ENCODE results near the gene SSRP1. TPM values are rescaled to one million over a fixed set of nuclear protein-coding genes. Genes with fewer than 3 reads are reported as not detected.
"Not testable (repeated sequence)": the region's sequence is repeated elsewhere in the genome, so short reads cannot be mapped to it uniquely, and the experiment has no call there.

The SSRP1 gene
- total RNA-seq, 4 donors from 2014 or later: 76.6 to 155 (median 137) TPM

- TF ChIP-seq CTCF (IDR thresholded peaks at IDR 0.05 in 4 of 5, conservative IDR thresholded peaks at IDR 0.05 in 1 of 5): no peak
- TF ChIP-seq POLR2A (IDR thresholded peaks at IDR 0.05): no peak
- intact Hi-C loops (cut with DNase I; ENCODE audit: low total_unique reads): no loop called here
- no peak overlapping the region for H3K4me3 ChIP-seq
- no peak for DNase-seq
- H3K27me3 ChIP-seq: no peaks in the 10 kb centered on the region
- H3K9me3 ChIP-seq: no peaks in the 10 kb centered on the region
- in situ Hi-C loops (cut with MboI; ENCODE audit: low sequenced_read_pairs in 4 of 4): loop anchor here in 2 of 4 donors (25.0 kb wide), 2 partner anchors 256 to 531 kb away; no protein-coding TSS in a partner anchor
- no peaks in the 10 kb centered on the region for H3K4me1 ChIP-seq
- ATAC-seq: no peak
- H3K36me3 ChIP-seq: no peaks in the 10 kb centered on the region
- no peak overlapping the region for H3K27ac ChIP-seq
Observed at GRCh38 chr11:57368106-57368844, 32.6 kb upstream of the SSRP1 start.

GRCh38 chr11:57364851-57365660 is 29.4 kb upstream of the SSRP1 start:
- in situ Hi-C loops (cut with MboI; ENCODE audit: low sequenced_read_pairs in 4 of 4): loop anchor here in 2 of 4 donors (25.0 kb wide), 2 partner anchors 253 to 528 kb away; no protein-coding TSS in a partner anchor
- Histone ChIP-seq H3K4me1 (peaks cover 0 to 3% of the 10 kb centered on the region in 2 donors), H3K36me3 (no peaks in the 10 kb centered on the region), H3K27ac (no peak overlapping the region), H3K27me3 (no peaks in the 10 kb centered on the region), H3K4me3 (no peak overlapping the region), H3K9me3 (no peaks in the 10 kb centered on the region)
- DNase-seq (no peak), ATAC-seq (no peak)
- intact Hi-C loops (cut with DNase I; ENCODE audit: low total_unique reads): no loop called here
- TF ChIP-seq POLR2A (IDR thresholded peaks at IDR 0.05) (no peak), CTCF (IDR thresholded peaks at IDR 0.05 in 4 of 5, conservative IDR thresholded peaks at IDR 0.05 in 1 of 5) (no peak)

GRCh38 chr11:57363131-57364080 is 27.7 kb upstream of the SSRP1 start:
- ATAC-seq: no peak
- no peaks in the 10 kb centered on the region for H3K27me3 ChIP-seq
- intact Hi-C loops (cut with DNase I; ENCODE audit: low total_unique reads): no loop called here
- H3K27ac ChIP-seq: no peak overlapping the region
- in situ Hi-C loops (cut with MboI; ENCODE audit: low sequenced_read_pairs in 4 of 4): loop anchor here in 2 of 4 donors (25.0 kb wide), 2 partner anchors 251 to 526 kb away; no protein-coding TSS in a partner anchor
- H3K4me3 ChIP-seq: no peak overlapping the region
- no peak for DNase-seq
- peaks cover 3 to 11% of the 10 kb centered on the region in 2 donors for H3K4me1 ChIP-seq
- TF ChIP-seq CTCF (IDR thresholded peaks at IDR 0.05 in 4 of 5, conservative IDR thresholded peaks at IDR 0.05 in 1 of 5): no peak
- no peak for TF ChIP-seq POLR2A (IDR thresholded peaks at IDR 0.05)
- no peaks in the 10 kb centered on the region for H3K9me3 ChIP-seq
- H3K36me3 ChIP-seq: no peaks in the 10 kb centered on the region

- ATAC-seq: no peak
- intact Hi-C loops (cut with DNase I; ENCODE audit: low total_unique reads) (no loop called here), in situ Hi-C loops (cut with MboI; ENCODE audit: low sequenced_read_pairs in 4 of 4) (loop anchor here in 2 of 4 donors (25.0 kb wide), 2 partner anchors 250 to 525 kb away; no protein-coding TSS in a partner anchor)
Observed at GRCh38 chr11:57361926-57362325, 26.2 kb upstream of the SSRP1 start.

GRCh38 chr11:57361420-57361819 is 25.7 kb upstream of the SSRP1 start:
- H3K9me3 ChIP-seq; ATAC-seq; H3K27me3 ChIP-seq; H3K36me3 ChIP-seq; intact Hi-C loops (cut with DNase I; ENCODE audit: low total_unique reads); H3K27ac ChIP-seq; DNase-seq; H3K4me3 ChIP-seq: not testable (repeated sequence)
- H3K4me1 ChIP-seq: peaks cover 3 to 11% of the 10 kb centered on the region in 2 donors
- in situ Hi-C loops (cut with MboI; ENCODE audit: low sequenced_read_pairs in 4 of 4): loop anchor here in 2 of 4 donors (25.0 kb wide), 2 partner anchors 249 to 524 kb away; no protein-coding TSS in a partner anchor

More at GRCh38 chr11:57361926-57362325, 26.2 kb upstream of the SSRP1 start:
- Histone ChIP-seq H3K9me3 (no peaks in the 10 kb centered on the region), H3K36me3 (no peaks in the 10 kb centered on the region), H3K27me3 (no peaks in the 10 kb centered on the region), H3K4me3 (no peak overlapping the region), H3K4me1 (peaks cover 3 to 11% of the 10 kb centered on the region in 2 donors), H3K27ac (no peak overlapping the region)
- TF ChIP-seq CTCF (IDR thresholded peaks at IDR 0.05 in 4 of 5, conservative IDR thresholded peaks at IDR 0.05 in 1 of 5): no peak
- no peak for TF ChIP-seq POLR2A (IDR thresholded peaks at IDR 0.05)
- DNase-seq: no peak

All from gastrocnemius medialis (tissue), 4 donors.